Adipose tissue (tissue), 3 donors: Measurements from ENCODE around the gene BNIP5. TPM values are rescaled to one million over a fixed set of nuclear protein-coding genes. Genes with fewer than 3 reads are reported as not detected.

Experiments
- H3K27ac ChIP-seq: one replicate; pipeline ENCODE4 v1.5.1; 2013; ENCODE audit warnings: low read depth, low read length
- whole genome bisulfite sequencing, 3 donors: extraction: QIAGEN DNeasy Blood & Tissue Kit; methylation state at CpG; one replicate each; pipeline ENCODE4 v1.1.7; 2013; 5-methylcytosine and 5-hydroxymethylcytosine counted together
- polyA plus RNA-seq, 3 donors: library from polyadenylated mRNA; stranded (reverse); fragments of 200-250 nt; gene quantifications; one replicate each; pipeline ENCODE4 v1.2.3, GENCODE V29; 2013
- donor health status: healthy with polysubstance abuse.
- donor health status: Bipolar disorder and iron deficiency.
- donor health status: healthy.

The BNIP5 gene
- polyA plus RNA-seq, 3 donors: 0.07 to 0.51 TPM; not detected in 1

GRCh38 chr6:36285187-36285671 is 51.5 kb downstream of the BNIP5 start:
- WGBS, 3 donors: 13 to 25% (median 16%) methylated on average over 26 of the region's 26 CpGs
- no peak overlapping the region for H3K27ac ChIP-seq

- WGBS, 3 donors: 84 to 97% (median 92%) methylated on average over 1 of the region's 1 CpG
- no peak overlapping the region for H3K27ac ChIP-seq
These were observed 52.3 kb downstream of the BNIP5 start for GRCh38 chr6:36284359-36284758.

- WGBS, 3 donors: 75 to 93% (median 80%) methylated on average over 1 of the region's 1 CpG
- H3K27ac ChIP-seq: no peak overlapping the region
These were observed 53.1 kb downstream of the BNIP5 start for GRCh38 chr6:36283608-36284007.

GRCh38 chr6:36280983-36281382 is 55.7 kb downstream of the BNIP5 start:
- H3K27ac ChIP-seq: no peak overlapping the region
- WGBS, 3 donors: 77 to 88% (median 84%) methylated on average over 4 of the region's 4 CpGs

- H3K27ac ChIP-seq: no peak overlapping the region
- 59 to 68% (median 64%) methylated on average over 3 of the region's 3 CpGs for WGBS, 3 donors
These were observed 56.2 kb downstream of the BNIP5 start for GRCh38 chr6:36280467-36280866.

- no peak overlapping the region for H3K27ac ChIP-seq
- 57 to 69% (median 67%) methylated on average over 2 of the region's 2 CpGs for WGBS, 3 donors
These were observed 58.7 kb downstream of the BNIP5 start for GRCh38 chr6:36277946-36278470.

- 63 to 83% (median 66%) methylated on average over 13 of the region's 13 CpGs for WGBS, 3 donors
- H3K27ac ChIP-seq: no peak overlapping the region
These were observed 59.8 kb downstream of the BNIP5 start for GRCh38 chr6:36276581-36277536.

- no peak overlapping the region for H3K27ac ChIP-seq
- WGBS, 3 donors: 83 to 87% (median 83%) methylated on average over 15 of the region's 15 CpGs
These were observed 62.7 kb downstream of the BNIP5 start for GRCh38 chr6:36273802-36274514.

GRCh38 chr6:36273067-36273466 is 63.6 kb downstream of the BNIP5 start:
- H3K27ac ChIP-seq: no peak overlapping the region
- WGBS, 3 donors: 89 to 97% (median 95%) methylated on average over 5 of the region's 5 CpGs

- H3K27ac ChIP-seq: no peak overlapping the region
- WGBS, 3 donors: 80 to 85% (median 83%) methylated on average over 8 of the region's 8 CpGs
These were observed 64.5 kb downstream of the BNIP5 start for GRCh38 chr6:36272234-36272633.

- WGBS, 3 donors: 75 to 78% (median 76%) methylated on average over 32 of the region's 32 CpGs
- H3K27ac ChIP-seq: no peak within 1 kb of the TSS
These were observed 66.6 kb downstream of the BNIP5 start, which contains the start of gene PNPLA1 for GRCh38 chr6:36269834-36270705. PNPLA1 (plus strand) TSS chr6:36270060; CDS start chr6:36270460, 400 bp downstream.

GRCh38 chr6:36268478-36269275 is 68.0 kb downstream of the BNIP5 start:
- 51 to 70% (median 63%) methylated on average over 12 of the region's 12 CpGs for WGBS, 3 donors
- no peak overlapping the region for H3K27ac ChIP-seq

- H3K27ac ChIP-seq: no peak overlapping the region
- WGBS, 3 donors: 79 to 96% (median 94%) methylated on average over 4 of the region's 4 CpGs
These were observed 68.8 kb downstream of the BNIP5 start for GRCh38 chr6:36267731-36268477.

GRCh38 chr6:36266913-36267644 is 69.6 kb downstream of the BNIP5 start:
- 89 to 93% (median 90%) methylated on average over 13 of the region's 13 CpGs for WGBS, 3 donors
- no peak overlapping the region for H3K27ac ChIP-seq
